Mucosa of rectum (tissue), 2 donors: ENCODE data around the gene INHBB.

Experiments
- H3K27ac ChIP-seq, 2 donors: one replicate each; pipeline ENCODE4 v1.7.0; 2013; ENCODE audit warnings: inconsistent platforms in 2 of 2, low read depth in 2 of 2, low read length in 2 of 2
- H3K27me3 ChIP-seq, 2 donors: one replicate each; pipeline ENCODE4 v1.7.0; 2013; ENCODE audit warnings: low read length in 2 of 2; ENCODE audit not compliant: control insufficient read depth in 2 of 2, insufficient read depth in 2 of 2
- H3K36me3 ChIP-seq, 2 donors: one replicate each; pipeline ENCODE4 v1.7.0; 2013; ENCODE audit warnings: low read length in 2 of 2; ENCODE audit not compliant: control insufficient read depth in 2 of 2, insufficient read depth in 2 of 2
- H3K4me1 ChIP-seq, 2 donors: one replicate each; pipeline ENCODE4 v1.7.0; 2013; ENCODE audit warnings: low read length in 2 of 2, mild to moderate bottlenecking in 1 of 2; ENCODE audit not compliant: control insufficient read depth in 2 of 2, insufficient read depth in 2 of 2
- H3K4me3 ChIP-seq, 2 donors: one replicate each; pipeline ENCODE4 v1.7.0; 2013; ENCODE audit warnings: low read length in 2 of 2
- H3K9ac ChIP-seq, 2 donors: one replicate each; pipeline ENCODE4 v1.7.0; 2013; ENCODE audit warnings: low read length in 2 of 2, low read depth in 1 of 2, mild to moderate bottlenecking in 1 of 2
- H3K9me3 ChIP-seq, 2 donors: one replicate each; pipeline ENCODE4 v1.7.0; 2013; ENCODE audit warnings: low read length in 2 of 2; ENCODE audit not compliant: control insufficient read depth in 2 of 2
- donor health status: healthy.
- donor health status: Normal muscosa, but diverticular disease.

The INHBB gene

DNA sequence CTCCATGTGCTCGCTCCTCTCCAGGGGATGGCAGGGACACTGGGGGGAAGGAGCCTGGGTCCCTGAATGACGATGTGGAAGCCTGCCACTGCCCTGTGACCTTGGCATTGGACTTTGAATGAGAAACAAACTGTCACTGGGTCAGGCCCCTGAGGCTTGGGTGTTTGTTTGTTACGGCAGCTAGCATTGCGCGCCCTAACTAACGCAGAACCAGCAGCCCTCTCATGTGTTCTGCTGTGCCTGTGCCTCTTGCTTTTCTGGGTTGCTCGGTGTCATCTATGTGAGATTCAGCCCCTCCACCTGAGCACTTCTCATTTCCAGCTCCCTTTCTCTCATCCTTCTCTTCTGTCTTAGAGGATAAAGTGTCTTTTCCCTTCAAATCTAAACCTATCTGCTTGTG is 23.6 kb upstream of the INHBB start:
- Histone ChIP-seq H3K9me3 (no peaks in the 10 kb centered on the region), H3K36me3 (no peaks in the 10 kb centered on the region), H3K4me1 (no peaks in the 10 kb centered on the region), H3K27ac (no peak overlapping the region), H3K4me3 (no peak overlapping the region), H3K27me3 (no peaks in the 10 kb centered on the region), H3K9ac (no peak overlapping the region)

GRCh38 chr2:120323214-120323613 is 22.7 kb upstream of the INHBB start:
- no peak overlapping the region for H3K9ac ChIP-seq
- no peaks in the 10 kb centered on the region for H3K4me1 ChIP-seq
- H3K27me3 ChIP-seq: no peaks in the 10 kb centered on the region
- no peaks in the 10 kb centered on the region for H3K36me3 ChIP-seq
- H3K4me3 ChIP-seq: no peak overlapping the region
- H3K27ac ChIP-seq: no peak overlapping the region
- no peaks in the 10 kb centered on the region for H3K9me3 ChIP-seq

GRCh38 chr2:120323807-120324399 is 22.0 kb upstream of the INHBB start:
- Histone ChIP-seq H3K4me1 (no peaks in the 10 kb centered on the region), H3K27ac (no peak overlapping the region), H3K27me3 (no peaks in the 10 kb centered on the region), H3K9ac (no peak overlapping the region), H3K36me3 (no peaks in the 10 kb centered on the region), H3K4me3 (no peak overlapping the region), H3K9me3 (no peaks in the 10 kb centered on the region)

GRCh38 chr2:120324933-120325332 is 21.0 kb upstream of the INHBB start:
- H3K4me1 ChIP-seq: no peaks in the 10 kb centered on the region
- H3K4me3 ChIP-seq: no peak overlapping the region
- H3K27ac ChIP-seq: no peak overlapping the region
- H3K36me3 ChIP-seq: no peaks in the 10 kb centered on the region
- H3K9ac ChIP-seq: no peak overlapping the region
- H3K9me3 ChIP-seq: no peaks in the 10 kb centered on the region
- H3K27me3 ChIP-seq: no peaks in the 10 kb centered on the region

DNA sequence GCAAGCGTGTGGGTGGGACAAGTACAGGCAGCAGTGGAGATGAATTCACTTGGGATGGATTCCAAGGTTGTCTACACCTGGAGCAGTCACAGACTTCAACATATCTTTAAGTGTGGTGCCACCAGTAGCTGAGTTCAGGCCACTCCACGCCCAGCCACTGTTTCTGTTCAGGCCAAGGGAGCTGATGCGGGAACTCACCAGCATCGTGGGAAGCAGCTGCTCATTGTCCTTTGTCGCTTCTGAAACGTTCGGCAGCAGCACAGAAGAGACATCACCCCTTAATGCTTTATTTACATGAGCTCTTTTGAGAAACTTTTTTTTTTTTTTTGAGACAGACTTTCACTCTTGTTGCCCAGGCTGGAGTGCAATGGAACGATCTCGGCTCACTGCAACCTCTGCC is 19.9 kb upstream of the INHBB start:
- Histone ChIP-seq H3K27ac (no peak overlapping the region), H3K27me3 (no peaks in the 10 kb centered on the region), H3K4me1 (no peaks in the 10 kb centered on the region), H3K9ac (no peak overlapping the region), H3K36me3 (no peaks in the 10 kb centered on the region), H3K9me3 (no peaks in the 10 kb centered on the region), H3K4me3 (no peak overlapping the region)

DNA sequence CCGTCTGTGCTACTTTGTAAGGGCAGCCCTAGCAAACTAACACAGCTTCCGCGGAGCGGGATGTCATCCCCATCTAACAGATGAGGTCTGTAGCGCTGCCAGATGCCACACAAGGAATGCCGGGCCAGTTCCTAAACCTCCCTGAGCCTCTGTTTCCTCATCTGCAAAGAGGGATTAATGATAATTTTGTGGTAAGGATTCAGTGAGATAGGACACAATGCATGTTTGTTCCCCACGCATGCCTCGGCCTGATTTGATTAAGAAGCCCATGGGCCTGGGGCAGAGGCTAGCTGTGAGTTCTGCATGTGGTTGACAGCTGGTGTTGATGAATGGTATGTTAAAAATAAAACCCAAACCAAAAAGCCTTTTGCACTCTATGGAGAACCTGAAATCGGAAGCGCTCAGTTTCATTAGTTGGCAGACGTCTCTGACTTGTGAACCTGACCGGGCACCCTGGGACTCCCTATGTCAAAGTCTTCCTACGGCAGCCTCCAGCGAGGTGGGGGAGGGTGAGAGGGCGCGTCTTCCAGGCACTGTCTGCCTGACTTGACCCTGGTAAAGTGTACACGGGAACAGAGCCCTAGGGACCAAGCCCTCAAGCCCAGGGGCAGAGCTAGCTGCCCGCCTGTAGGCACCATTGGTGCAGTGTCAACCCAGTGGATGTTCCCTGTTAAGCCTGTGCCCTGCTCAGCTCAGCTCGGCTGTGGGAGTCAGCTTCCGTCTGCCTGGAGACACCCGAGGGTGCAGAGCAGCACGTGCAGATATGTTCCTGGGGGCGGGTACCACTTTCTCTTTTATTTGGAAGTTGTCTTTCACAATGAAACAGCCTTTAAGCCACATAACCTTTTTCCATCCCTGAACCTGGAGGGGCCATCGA is 14.8 kb upstream of the INHBB start:
- Histone ChIP-seq H3K27ac (no peak overlapping the region), H3K27me3 (peaks cover 5% of the 10 kb centered on the region in 2 donors), H3K9ac (no peak overlapping the region), H3K36me3 (no peaks in the 10 kb centered on the region), H3K4me3 (no peak overlapping the region), H3K9me3 (peaks cover 0 to 2% of the 10 kb centered on the region in 2 donors), H3K4me1 (no peaks in the 10 kb centered on the region)

- H3K27me3 ChIP-seq: peaks cover 5% of the 10 kb centered on the region in 2 donors
- H3K9ac ChIP-seq: no peak overlapping the region
- H3K9me3 ChIP-seq: peaks cover 0 to 2% of the 10 kb centered on the region in 2 donors
- H3K4me1 ChIP-seq: no peaks in the 10 kb centered on the region
- H3K36me3 ChIP-seq: no peaks in the 10 kb centered on the region
- H3K27ac ChIP-seq: no peak overlapping the region
- H3K4me3 ChIP-seq: no peak overlapping the region
Measured at GRCh38 chr2:120331903-120332302, 14.0 kb upstream of the INHBB start.

GRCh38 chr2:120332384-120332783 is 13.6 kb upstream of the INHBB start:
- Histone ChIP-seq H3K9me3 (peaks cover 0 to 2% of the 10 kb centered on the region in 2 donors), H3K4me1 (no peaks in the 10 kb centered on the region), H3K27me3 (peaks cover 5% of the 10 kb centered on the region in 2 donors), H3K4me3 (no peak overlapping the region), H3K36me3 (no peaks in the 10 kb centered on the region), H3K27ac (no peak overlapping the region), H3K9ac (no peak overlapping the region)

DNA sequence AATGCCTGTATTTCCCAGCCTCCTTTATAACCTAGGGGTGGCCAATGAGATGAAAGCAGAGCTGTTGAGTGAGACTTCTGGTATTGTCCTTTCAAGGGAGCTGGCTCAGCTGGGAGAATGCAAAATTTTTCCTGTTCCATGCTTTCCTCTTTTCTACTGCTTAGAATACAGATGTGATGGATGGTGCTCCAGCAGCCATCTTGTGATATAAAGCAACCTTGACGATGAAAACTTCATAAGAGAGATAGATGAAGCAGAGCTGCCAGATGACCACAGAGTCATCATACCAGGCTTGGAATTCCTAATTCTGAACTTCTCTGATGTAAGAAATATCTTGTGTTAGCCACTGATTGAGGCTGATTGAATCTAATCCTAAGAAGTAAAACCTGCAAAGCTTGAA is 11.9 kb upstream of the INHBB start:
- no peak overlapping the region for H3K9ac ChIP-seq
- no peak overlapping the region for H3K27ac ChIP-seq
- H3K27me3 ChIP-seq: peaks cover 5 to 6% of the 10 kb centered on the region in 2 donors
- no peaks in the 10 kb centered on the region for H3K36me3 ChIP-seq
- no peak overlapping the region for H3K4me3 ChIP-seq
- H3K4me1 ChIP-seq: no peaks in the 10 kb centered on the region
- peaks cover 0 to 2% of the 10 kb centered on the region in 2 donors for H3K9me3 ChIP-seq

GRCh38 chr2:120336749-120337148 is 9.2 kb upstream of the INHBB start:
- no peak overlapping the region for H3K27ac ChIP-seq
- peaks cover 11 to 13% of the 10 kb centered on the region in 2 donors for H3K27me3 ChIP-seq
- no peaks in the 10 kb centered on the region for H3K4me1 ChIP-seq
- no peak overlapping the region for H3K9ac ChIP-seq
- no peaks in the 10 kb centered on the region for H3K36me3 ChIP-seq
- peaks cover 0 to 2% of the 10 kb centered on the region in 2 donors for H3K9me3 ChIP-seq
- H3K4me3 ChIP-seq: no peak overlapping the region
